ENCODE results near the gene BCL7A. TPM values are rescaled to one million over a fixed set of nuclear protein-coding genes. Genes with fewer than 3 reads are reported as not detected.

The BCL7A gene
- total and polyA plus RNA-seq, 2 experiments from 2014 or later, result 12.7 to 14.9 TPM

DNA sequence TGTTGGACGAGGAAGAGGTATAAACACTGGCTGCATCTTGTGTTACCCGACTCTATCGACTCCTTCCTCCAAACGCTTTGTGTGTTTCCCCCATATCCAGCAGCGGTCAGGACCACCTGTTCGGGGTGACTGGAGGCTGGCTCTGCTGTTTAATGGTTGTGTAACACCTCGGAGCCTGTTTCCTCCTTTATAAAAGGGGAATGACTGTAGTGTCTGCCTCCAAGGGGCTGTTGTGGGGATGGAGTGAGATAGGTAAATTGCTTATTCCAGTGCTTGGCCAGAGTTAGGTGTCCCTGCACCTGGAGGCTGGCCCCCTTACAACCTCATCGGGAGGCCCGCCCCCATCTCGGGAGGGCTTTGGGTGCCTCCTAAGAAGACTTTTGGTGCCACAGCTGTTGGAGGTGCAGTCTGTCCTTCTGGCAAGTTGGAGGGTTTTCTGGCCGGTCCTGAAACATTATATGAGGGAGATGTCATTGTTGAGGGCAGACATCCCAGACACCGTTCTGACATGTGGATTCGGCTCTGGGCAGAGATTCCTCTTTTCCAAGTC is 57.9 kb downstream of the BCL7A start:
- ATAC-seq, result peak; percentile 5
- DNase-seq (ENCODE audit: low spot score), result no peak
- H3K27ac ChIP-seq (ENCODE audit: low read depth), result no peak overlapping the region

More for the DNA sequence above, 57.9 kb downstream of the BCL7A start:
- H2AFZ ChIP-seq, result 0 out of 2 replicates have a peak overlapping the region, but pooled peaks have one; percentile 47
- Mint-ChIP-seq H3K36me3 (ENCODE audit: low read depth) (no peaks in the 10 kb centered on the region; the same call in 2 of the 3 replicates), H3K4me1 (peaks cover 25% of the 10 kb centered on the region), H3K27ac (no peak overlapping the region), H3K27me3 (ENCODE audit: insufficient read depth, low read depth, poor library complexity) (peaks cover 19% of the 10 kb centered on the region), H3K9me3 (no peaks in the 10 kb centered on the region; the same call in 2 of the 3 replicates), H3K4me3 (peak overlapping the region; percentile 83)
- H3K36me3 ChIP-seq (ENCODE audit: insufficient read depth), result no peaks in the 10 kb centered on the region
- H3K79me2 ChIP-seq (replicated peaks; ENCODE audit: insufficient read depth), result peaks cover 40% of the 10 kb centered on the region
- TF ChIP-seq REST (IDR thresholded peaks at IDR 0.05; ENCODE audit: unreplicated experiment), result no peak
- TF ChIP-seq CTCF (conservative IDR thresholded peaks at IDR 0.05; ENCODE audit: low read depth in 2 of 2), result no peak
- TF ChIP-seq EZH2 (IDR thresholded peaks at IDR 0.05; ENCODE audit: low read depth, unreplicated experiment), result no peak
- TF ChIP-seq JUNB (IDR thresholded peaks at IDR 0.05; ENCODE audit: unreplicated experiment), result no peak
- no peak for TF ChIP-seq ZNF331 (CRISPR knock-in tag; IDR thresholded peaks at IDR 0.05; ENCODE audit: low read depth)
- TF ChIP-seq ZNF114 (CRISPR knock-in tag; IDR thresholded peaks at IDR 0.05), result no peak
- no peak for TF ChIP-seq NANOG (IDR thresholded peaks at IDR 0.05; ENCODE audit: borderline replicate concordance)
- TF ChIP-seq, protein P1, sequence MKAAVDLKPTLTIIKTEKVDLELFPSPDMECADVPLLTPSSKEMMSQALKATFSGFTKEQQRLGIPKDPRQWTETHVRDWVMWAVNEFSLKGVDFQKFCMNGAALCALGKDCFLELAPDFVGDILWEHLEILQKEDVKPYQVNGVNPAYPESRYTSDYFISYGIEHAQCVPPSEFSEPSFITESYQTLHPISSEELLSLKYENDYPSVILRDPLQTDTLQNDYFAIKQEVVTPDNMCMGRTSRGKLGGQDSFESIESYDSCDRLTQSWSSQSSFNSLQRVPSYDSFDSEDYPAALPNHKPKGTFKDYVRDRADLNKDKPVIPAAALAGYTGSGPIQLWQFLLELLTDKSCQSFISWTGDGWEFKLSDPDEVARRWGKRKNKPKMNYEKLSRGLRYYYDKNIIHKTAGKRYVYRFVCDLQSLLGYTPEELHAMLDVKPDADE (IDR thresholded peaks at IDR 0.05), result no peak
- no peak for TF ChIP-seq POLR2AphosphoS5 (IDR thresholded peaks at IDR 0.05; ENCODE audit: low read depth)
- TF ChIP-seq, protein P2, sequence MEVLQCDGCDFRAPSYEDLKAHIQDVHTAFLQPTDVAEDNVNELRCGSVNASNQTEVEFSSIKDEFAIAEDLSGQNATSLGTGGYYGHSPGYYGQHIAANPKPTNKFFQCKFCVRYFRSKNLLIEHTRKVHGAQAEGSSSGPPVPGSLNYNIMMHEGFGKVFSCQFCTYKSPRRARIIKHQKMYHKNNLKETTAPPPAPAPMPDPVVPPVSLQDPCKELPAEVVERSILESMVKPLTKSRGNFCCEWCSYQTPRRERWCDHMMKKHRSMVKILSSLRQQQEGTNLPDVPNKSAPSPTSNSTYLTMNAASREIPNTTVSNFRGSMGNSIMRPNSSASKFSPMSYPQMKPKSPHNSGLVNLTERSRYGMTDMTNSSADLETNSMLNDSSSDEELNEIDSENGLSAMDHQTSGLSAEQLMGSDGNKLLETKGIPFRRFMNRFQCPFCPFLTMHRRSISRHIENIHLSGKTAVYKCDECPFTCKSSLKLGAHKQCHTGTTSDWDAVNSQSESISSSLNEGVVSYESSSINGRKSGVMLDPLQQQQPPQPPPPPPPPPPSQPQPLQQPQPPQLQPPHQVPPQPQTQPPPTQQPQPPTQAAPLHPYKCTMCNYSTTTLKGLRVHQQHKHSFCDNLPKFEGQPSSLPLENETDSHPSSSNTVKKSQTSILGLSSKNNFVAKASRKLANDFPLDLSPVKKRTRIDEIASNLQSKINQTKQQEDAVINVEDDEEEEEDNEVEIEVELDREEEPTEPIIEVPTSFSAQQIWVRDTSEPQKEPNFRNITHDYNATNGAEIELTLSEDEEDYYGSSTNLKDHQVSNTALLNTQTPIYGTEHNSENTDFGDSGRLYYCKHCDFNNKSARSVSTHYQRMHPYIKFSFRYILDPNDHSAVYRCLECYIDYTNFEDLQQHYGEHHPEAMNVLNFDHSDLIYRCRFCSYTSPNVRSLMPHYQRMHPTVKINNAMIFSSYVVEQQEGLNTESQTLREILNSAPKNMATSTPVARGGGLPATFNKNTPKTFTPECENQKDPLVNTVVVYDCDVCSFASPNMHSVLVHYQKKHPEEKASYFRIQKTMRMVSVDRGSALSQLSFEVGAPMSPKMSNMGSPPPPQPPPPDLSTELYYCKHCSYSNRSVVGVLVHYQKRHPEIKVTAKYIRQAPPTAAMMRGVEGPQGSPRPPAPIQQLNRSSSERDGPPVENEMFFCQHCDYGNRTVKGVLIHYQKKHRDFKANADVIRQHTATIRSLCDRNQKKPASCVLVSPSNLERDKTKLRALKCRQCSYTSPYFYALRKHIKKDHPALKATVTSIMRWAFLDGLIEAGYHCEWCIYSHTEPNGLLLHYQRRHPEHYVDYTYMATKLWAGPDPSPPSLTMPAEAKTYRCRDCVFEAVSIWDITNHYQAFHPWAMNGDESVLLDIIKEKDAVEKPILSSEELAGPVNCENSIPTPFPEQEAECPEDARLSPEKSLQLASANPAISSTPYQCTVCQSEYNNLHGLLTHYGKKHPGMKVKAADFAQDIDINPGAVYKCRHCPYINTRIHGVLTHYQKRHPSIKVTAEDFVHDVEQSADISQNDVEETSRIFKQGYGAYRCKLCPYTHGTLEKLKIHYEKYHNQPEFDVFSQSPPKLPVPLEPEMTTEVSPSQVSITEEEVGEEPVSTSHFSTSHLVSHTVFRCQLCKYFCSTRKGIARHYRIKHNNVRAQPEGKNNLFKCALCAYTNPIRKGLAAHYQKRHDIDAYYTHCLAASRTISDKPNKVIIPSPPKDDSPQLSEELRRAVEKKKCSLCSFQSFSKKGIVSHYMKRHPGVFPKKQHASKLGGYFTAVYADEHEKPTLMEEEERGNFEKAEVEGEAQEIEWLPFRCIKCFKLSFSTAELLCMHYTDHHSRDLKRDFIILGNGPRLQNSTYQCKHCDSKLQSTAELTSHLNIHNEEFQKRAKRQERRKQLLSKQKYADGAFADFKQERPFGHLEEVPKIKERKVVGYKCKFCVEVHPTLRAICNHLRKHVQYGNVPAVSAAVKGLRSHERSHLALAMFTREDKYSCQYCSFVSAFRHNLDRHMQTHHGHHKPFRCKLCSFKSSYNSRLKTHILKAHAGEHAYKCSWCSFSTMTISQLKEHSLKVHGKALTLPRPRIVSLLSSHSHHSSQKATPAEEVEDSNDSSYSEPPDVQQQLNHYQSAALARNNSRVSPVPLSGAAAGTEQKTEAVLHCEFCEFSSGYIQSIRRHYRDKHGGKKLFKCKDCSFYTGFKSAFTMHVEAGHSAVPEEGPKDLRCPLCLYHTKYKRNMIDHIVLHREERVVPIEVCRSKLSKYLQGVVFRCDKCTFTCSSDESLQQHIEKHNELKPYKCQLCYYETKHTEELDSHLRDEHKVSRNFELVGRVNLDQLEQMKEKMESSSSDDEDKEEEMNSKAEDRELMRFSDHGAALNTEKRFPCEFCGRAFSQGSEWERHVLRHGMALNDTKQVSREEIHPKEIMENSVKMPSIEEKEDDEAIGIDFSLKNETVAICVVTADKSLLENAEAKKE (CRISPR knock-in tag; IDR thresholded peaks at IDR 0.05), result no peak
- TF ChIP-seq CREB1 (CRISPR knock-in tag; IDR thresholded peaks at IDR 0.05; ENCODE audit: low read depth), result no peak
- TF ChIP-seq EZH2phosphoT487 (IDR thresholded peaks at IDR 0.05; ENCODE audit: unreplicated experiment), result no peak
- no peak for TF ChIP-seq STAT1 (IDR thresholded peaks at IDR 0.05; ENCODE audit: unreplicated experiment)
- H3K4me3 ChIP-seq, result peak overlapping the region; percentile 72
- H3K4me1 ChIP-seq (ENCODE audit: insufficient read depth), result peaks cover 26% of the 10 kb centered on the region; the same call in 1 of the 2 replicates
- H3K9me2 ChIP-seq (ENCODE audit: insufficient read depth), result no peaks in the 10 kb centered on the region
- 0 out of 2 replicates have a peak, but pooled peaks cover 3% of the 10 kb centered on the region for H3F3A ChIP-seq (replicated peaks; ENCODE audit: low read depth)
- peak overlapping the region; percentile 82 for H3K4me2 ChIP-seq
- peaks cover 17% of the 10 kb centered on the region; the same call in 1 of the 2 replicates for H4K20me1 ChIP-seq (replicated peaks; ENCODE audit: insufficient read depth)
- peaks cover 21% of the 10 kb centered on the region for H3K27me3 ChIP-seq (ENCODE audit: insufficient read depth)
